PC-3 (cell line): ENCODE results near the gene SLC45A1. TPM values are rescaled to one million over a fixed set of nuclear protein-coding genes. Genes with fewer than 3 reads are reported as not detected.

Experiments
- ATAC-seq: fragments of 200-7000 bp; cut with Tn5 transposase; 2 replicates; pipeline ENCODE4 v1.9.1; 2020; ENCODE audit warnings: mild to moderate bottlenecking, moderate library complexity
- BruUV-seq: library from RNA; stranded (reverse); fragments of 400-500 nt; replicated peaks from 2 replicates; lab custom pipeline; 2021; lab: Mats Ljungman, UMichigan
- CTCF ChIA-PET: fragments of 300-600 bp; sonication (Branson Sonifier 250); formaldehyde crosslinking; loops from one replicate; lab custom pipeline; 2022; ENCODE audit warnings: antibody characterized with exemption; lab: Charles Lee
- POLR2A ChIA-PET: fragments of 300-600 bp; sonication (Branson Sonifier 250); formaldehyde crosslinking; loops from one replicate; lab custom pipeline; 2022; ENCODE audit warnings: antibody characterized with exemption; ENCODE audit not compliant: unreplicated experiment; lab: Charles Lee
- DNase-seq: peaks from one replicate; pipeline ENCODE4 v3.0.0-alpha.2; 2015
- H2AFZ ChIP-seq: fragments of 300-600 bp; sonication (generic); 2 replicates; pipeline ENCODE4 v1.6.0; 2016; ENCODE audit warnings: antibody characterized with exemption, low read length
- H3F3A ChIP-seq: fragments of 300-600 bp; sonication (generic); one replicate; pipeline ENCODE4 v1.6.0; 2017; ENCODE audit warnings: antibody characterized with exemption, low read length, control low read depth, mild to moderate bottlenecking; ENCODE audit not compliant: unreplicated experiment
- H3K27ac ChIP-seq: fragments of 300-600 bp; sonication (generic); 2 replicates; pipeline ENCODE4 v1.5.1; 2016; ENCODE audit warnings: mild to moderate bottlenecking, low read length
- H3K27me3 ChIP-seq: fragments of 300-600 bp; sonication (generic); 2 replicates; pipeline ENCODE4 v1.6.1; 2016; ENCODE audit warnings: low read length, mixed read lengths
- H3K36me3 ChIP-seq: fragments of 300-600 bp; sonication (generic); 2 replicates; pipeline ENCODE4 v1.6.1; 2016; ENCODE audit warnings: low read depth, mixed run types, low read length, mixed read lengths
- H3K4me1 ChIP-seq: fragments of 300-600 bp; sonication (generic); 2 replicates; pipeline ENCODE4 v1.5.1; 2016; ENCODE audit warnings: low read length; ENCODE audit not compliant: insufficient read depth
- H3K4me2 ChIP-seq: fragments of 300-600 bp; sonication (generic); 2 replicates; pipeline ENCODE4 v1.6.0; 2016; ENCODE audit warnings: low read length
- H3K4me3 ChIP-seq: fragments of 300-600 bp; sonication (generic); 2 replicates; pipeline ENCODE4 v1.5.1; 2016; ENCODE audit warnings: mild to moderate bottlenecking, low read length, mixed read lengths
- H3K79me2 ChIP-seq: fragments of 300-600 bp; sonication (generic); 2 replicates; pipeline ENCODE4 v1.6.1; 2017; ENCODE audit warnings: low read length, mixed read lengths
- H3K9ac ChIP-seq: fragments of 300-600 bp; sonication (generic); 2 replicates; pipeline ENCODE4 v1.6.0; 2016; ENCODE audit warnings: mild to moderate bottlenecking, low read length
- H3K9me2 ChIP-seq: fragments of 300-600 bp; sonication (generic); replicated peaks from 2 replicates; pipeline ENCODE4 v1.6.1; 2016; ENCODE audit warnings: mixed run types, low read length, mixed read lengths
- H3K9me3 ChIP-seq: fragments of 300-600 bp; sonication (generic); 2 replicates; pipeline ENCODE4 v1.6.1; 2016; ENCODE audit warnings: low read length, mixed read lengths
- H4K20me1 ChIP-seq: fragments of 300-600 bp; sonication (generic); 2 replicates; pipeline ENCODE4 v1.6.1; 2016; ENCODE audit warnings: low read length, mixed read lengths
- EZH2 ChIP-seq: fragments of 300-600 bp; sonication (generic); IDR thresholded peaks from one replicate; pipeline ENCODE4 v1.6.1; 2017; ENCODE audit warnings: antibody characterized with exemption, mild to moderate bottlenecking, low read length; ENCODE audit not compliant: unreplicated experiment
- EZH2phosphoT487 ChIP-seq: fragments of 300-600 bp; sonication (generic); IDR thresholded peaks from 2 replicates; pipeline ENCODE4 v1.6.1; 2018; ENCODE audit warnings: mild to moderate bottlenecking, antibody characterized with exemption, low read length, borderline replicate concordance
- intact Hi-C: fragments of 100-400 bp; cut with micrococcal nuclease; formaldehyde crosslinking; loops from 2 replicates; pipeline ENCODE4 v1.9.0; 2023
- total RNA-seq: library from RNA; depleted of rRNA; stranded (reverse); fragments of >200 nt; gene quantifications from 2 replicates; pipeline ENCODE4 v1.2.3, GENCODE V29; 2014
- TF ChIP-seq, protein P1 (sequence below): fragments of 300-600 bp; sonication (generic); conservative IDR thresholded peaks from 2 replicates; pipeline ENCODE4 v1.5.1; 2017; ENCODE audit warnings: antibody characterized with exemption, low read depth, mild to moderate bottlenecking, low read length

SLC45A1 gene
- total RNA-seq, 1 experiment from 2014 or later, result 0.62 TPM

DNA sequence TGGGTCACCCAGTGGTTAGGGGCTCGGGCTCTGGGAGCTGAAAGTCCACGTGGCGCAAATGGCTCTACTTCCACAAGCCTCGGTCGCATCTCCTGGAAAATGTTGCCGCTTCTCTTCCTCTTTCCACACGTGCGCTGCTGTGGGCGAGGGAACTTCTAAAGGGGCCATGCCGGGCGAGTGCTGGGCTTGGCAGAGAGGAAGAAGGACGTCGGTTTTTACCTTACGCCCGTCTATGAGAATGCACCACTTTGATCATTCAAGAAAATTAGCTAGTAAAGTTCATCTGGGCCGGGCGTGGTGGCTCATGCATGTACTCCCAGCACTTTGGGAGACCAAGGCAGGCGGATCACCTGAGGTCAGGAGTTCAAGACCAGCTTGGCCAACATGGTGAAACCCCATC, 10.4 kb downstream of the SLC45A1 start:
- Histone ChIP-seq H3K4me1 (no peaks in the 10 kb centered on the region), H3K27ac (no peak overlapping the region), H4K20me1 (no peaks in the 10 kb centered on the region), H3K36me3 (no peaks in the 10 kb centered on the region), H2AFZ (no peak overlapping the region), H3F3A (no peaks in the 10 kb centered on the region), H3K9ac (no peak overlapping the region), H3K4me2 (no peak overlapping the region), H3K4me3 (no peak overlapping the region), H3K79me2 (no peaks in the 10 kb centered on the region), H3K9me2 (no peaks in the 10 kb centered on the region), H3K27me3 (no peaks in the 10 kb centered on the region), H3K9me3 (no peaks in the 10 kb centered on the region)
- ChIA-PET POLR2A (no interaction called here), CTCF (no interaction called here)
- intact Hi-C loops, result no loop called here
- TF ChIP-seq EZH2, result no peak
- TF ChIP-seq EZH2phosphoT487, result no peak
- TF ChIP-seq, protein P1, sequence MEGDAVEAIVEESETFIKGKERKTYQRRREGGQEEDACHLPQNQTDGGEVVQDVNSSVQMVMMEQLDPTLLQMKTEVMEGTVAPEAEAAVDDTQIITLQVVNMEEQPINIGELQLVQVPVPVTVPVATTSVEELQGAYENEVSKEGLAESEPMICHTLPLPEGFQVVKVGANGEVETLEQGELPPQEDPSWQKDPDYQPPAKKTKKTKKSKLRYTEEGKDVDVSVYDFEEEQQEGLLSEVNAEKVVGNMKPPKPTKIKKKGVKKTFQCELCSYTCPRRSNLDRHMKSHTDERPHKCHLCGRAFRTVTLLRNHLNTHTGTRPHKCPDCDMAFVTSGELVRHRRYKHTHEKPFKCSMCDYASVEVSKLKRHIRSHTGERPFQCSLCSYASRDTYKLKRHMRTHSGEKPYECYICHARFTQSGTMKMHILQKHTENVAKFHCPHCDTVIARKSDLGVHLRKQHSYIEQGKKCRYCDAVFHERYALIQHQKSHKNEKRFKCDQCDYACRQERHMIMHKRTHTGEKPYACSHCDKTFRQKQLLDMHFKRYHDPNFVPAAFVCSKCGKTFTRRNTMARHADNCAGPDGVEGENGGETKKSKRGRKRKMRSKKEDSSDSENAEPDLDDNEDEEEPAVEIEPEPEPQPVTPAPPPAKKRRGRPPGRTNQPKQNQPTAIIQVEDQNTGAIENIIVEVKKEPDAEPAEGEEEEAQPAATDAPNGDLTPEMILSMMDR, result no peak
- no TSS peak for BruUV-seq
- ATAC-seq (no peak), DNase-seq (no peak)

GRCh38 chr1:8329439-8329838, 11.5 kb downstream of the SLC45A1 start:
- intact Hi-C loops, result no loop called here
- peak; percentile 66 for ATAC-seq
- DNase-seq, result no peak
- Histone ChIP-seq H3K79me2 (no peaks in the 10 kb centered on the region), H3K4me2 (no peak overlapping the region), H4K20me1 (no peaks in the 10 kb centered on the region), H3K27me3 (no peaks in the 10 kb centered on the region), H3K9me3 (no peaks in the 10 kb centered on the region), H3K36me3 (no peaks in the 10 kb centered on the region), H3K4me3 (no peak overlapping the region), H3K27ac (no peak overlapping the region), H3K4me1 (no peaks in the 10 kb centered on the region), H3F3A (no peaks in the 10 kb centered on the region), H3K9me2 (no peaks in the 10 kb centered on the region), H2AFZ (no peak overlapping the region), H3K9ac (no peak overlapping the region)
- ChIA-PET CTCF (no interaction called here), POLR2A (no interaction called here)
- TF ChIP-seq, protein P1, result no peak
- TF ChIP-seq EZH2 (no peak), EZH2phosphoT487 (no peak)
- BruUV-seq, result no TSS peak

DNA sequence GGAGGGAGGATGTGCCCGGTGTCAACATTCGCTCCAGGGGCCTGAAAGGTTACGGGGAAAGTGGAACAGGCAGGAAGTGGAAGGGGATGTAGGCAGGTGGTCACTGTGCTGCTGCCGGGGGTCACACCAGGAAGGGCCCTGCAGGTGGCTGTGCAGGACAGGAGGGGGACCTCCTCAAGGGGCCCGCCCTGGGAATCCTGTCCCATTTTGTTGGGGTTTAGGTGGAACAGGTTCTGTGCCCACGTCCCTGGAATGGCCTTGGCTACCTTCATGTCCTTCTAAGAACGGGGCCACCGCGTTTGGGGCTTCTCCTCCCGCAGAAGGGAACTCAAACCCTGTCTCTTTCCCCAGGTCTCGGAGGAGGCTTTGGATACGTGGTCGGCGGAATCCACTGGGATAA, 11.9 kb downstream of the SLC45A1 start:
- Histone ChIP-seq H3K9ac (no peak overlapping the region), H3K36me3 (no peaks in the 10 kb centered on the region), H3K27me3 (no peaks in the 10 kb centered on the region), H3K79me2 (no peaks in the 10 kb centered on the region), H3K4me2 (no peak overlapping the region), H3K27ac (no peak overlapping the region), H3K9me3 (no peaks in the 10 kb centered on the region), H2AFZ (no peak overlapping the region), H3K4me1 (no peaks in the 10 kb centered on the region), H3F3A (no peaks in the 10 kb centered on the region), H3K9me2 (no peaks in the 10 kb centered on the region), H4K20me1 (no peaks in the 10 kb centered on the region), H3K4me3 (no peak overlapping the region)
- intact Hi-C loops, result no loop called here
- ATAC-seq (no peak), DNase-seq (no peak)
- no TSS peak for BruUV-seq
- POLR2A ChIA-PET, result no interaction called here
- CTCF ChIA-PET, result no interaction called here
- TF ChIP-seq EZH2phosphoT487, result no peak
- TF ChIP-seq, protein P1, result no peak
- no peak for TF ChIP-seq EZH2
